ENCODE measurements around the gene FTCDNL1.

- TF ChIP-seq CTCF (IDR thresholded peaks at IDR 0.05): no peak
- TF ChIP-seq POLR2A (IDR thresholded peaks at IDR 0.05): no peak
Measured at GRCh38 chr2:199810422-199811171, 40.4 kb downstream of the FTCDNL1 start.

Measured in thyroid gland (tissue), 4 donors.